ACHN (cell line): ENCODE results near the gene HS2ST1.

Source experiments
- DNase-seq: peaks from one replicate; pipeline ENCODE4 v3.0.0-alpha.2; 2015
- in situ Hi-C: cut with HindIII; loops from 2 replicates; pipeline ENCODE4 v1.10.0; 2017; ENCODE audit warnings: low sequenced_read_pairs, low pct_ligation_motif_present, low pct_unique_long_range_greater_than_20kb

HS2ST1 gene

GRCh38 chr1:87119541-87120140 is 205.2 kb downstream of the HS2ST1 start:
- in situ Hi-C loops = no loop called here
- no peak for DNase-seq

GRCh38 chr1:87120779-87121178 is 206.3 kb downstream of the HS2ST1 start:
- in situ Hi-C loops = no loop called here
- peak; percentile 24 for DNase-seq

DNA sequence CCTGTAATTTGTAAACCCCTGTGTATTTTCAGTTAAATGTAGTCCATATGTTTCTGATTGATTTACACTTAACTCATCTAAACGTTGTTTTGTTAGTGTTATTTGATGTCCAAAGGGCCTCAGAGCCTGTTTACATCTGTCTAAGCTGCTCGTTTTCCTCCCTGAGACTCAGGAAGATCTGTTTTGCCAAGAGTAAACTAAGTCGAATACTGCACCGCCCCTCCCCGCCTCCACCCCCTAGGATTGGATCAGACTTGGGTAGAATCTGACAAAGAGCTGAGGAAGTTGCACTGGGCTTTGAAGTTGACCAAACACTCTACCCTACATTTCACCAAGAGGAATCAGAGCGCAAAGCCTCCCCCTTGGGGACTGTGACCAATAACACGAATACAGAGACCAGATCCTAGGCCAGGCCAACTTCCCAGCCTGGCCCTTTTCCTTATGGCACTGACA is 207.3 kb downstream of the HS2ST1 start:
- no peak for DNase-seq
- in situ Hi-C loops = no loop called here

DNA sequence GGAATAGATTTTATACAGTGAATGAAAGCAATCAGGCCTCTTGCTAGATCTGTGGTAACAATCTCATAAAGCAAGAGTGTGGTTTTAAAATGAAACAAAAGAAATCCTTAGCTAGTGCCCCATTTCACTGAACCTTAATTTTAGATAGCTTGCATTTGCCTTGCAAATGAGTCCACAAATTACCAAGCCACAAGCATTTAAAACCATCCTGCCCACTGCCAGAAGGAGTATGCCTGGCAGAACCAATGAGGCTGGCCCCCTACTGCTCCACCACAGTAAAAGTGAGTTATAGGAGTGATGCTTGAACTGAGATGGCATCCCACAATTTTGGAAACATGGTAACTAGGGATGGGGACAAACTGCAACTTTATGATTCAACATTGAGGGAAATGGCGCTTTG is 207.8 kb downstream of the HS2ST1 start:
- in situ Hi-C loops = no loop called here
- no peak for DNase-seq

DNA sequence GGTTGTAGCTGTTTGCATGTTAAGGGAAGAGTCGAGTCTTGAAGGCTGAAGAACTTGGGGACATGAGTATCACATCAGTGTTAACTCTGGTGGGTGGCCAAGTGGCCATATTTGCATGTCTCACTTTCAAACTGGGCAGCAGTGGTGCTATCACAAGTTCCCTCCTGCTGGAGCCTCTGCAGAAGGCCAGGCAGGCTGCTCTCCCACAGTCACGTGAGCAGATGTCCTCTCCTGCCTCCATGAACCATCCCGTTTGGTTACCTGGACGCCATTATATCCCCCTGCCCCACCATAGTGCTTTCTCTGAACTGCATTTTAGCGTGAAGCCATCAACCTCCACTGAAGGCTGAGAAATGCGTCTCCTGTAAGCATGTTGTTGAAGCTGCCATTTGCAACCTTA is 209.2 kb downstream of the HS2ST1 start:
- in situ Hi-C loops = no loop called here
- DNase-seq = no peak

DNA sequence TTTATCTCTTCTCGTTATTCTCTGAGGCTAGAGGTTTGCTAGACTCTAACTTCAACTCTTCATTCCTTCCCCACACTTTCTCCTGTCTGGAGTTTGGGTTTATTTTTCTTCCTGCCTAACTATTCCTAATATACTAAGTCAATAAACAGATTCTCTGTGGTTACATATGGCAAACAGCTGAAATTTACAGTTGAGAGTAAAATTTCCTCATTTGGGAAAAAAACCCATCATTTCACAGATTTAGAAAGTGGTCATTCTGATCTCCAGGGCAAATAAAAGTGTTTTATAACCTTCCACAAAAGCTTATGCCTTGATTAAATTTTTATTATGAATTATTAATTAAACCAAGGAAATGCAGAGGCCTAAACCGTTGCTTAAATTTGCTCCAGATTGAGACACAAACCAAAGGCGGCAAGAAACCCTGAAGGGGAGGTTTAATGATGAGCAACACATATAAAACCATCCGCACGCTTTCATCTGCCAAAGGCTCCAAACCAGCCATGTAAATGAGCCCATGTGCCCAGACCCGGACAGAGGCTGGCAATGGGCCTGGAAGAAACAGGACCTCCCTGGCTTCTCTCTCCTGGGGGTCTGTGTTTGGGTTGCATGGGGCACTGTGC is 212.6 kb downstream of the HS2ST1 start:
- in situ Hi-C loops = no loop called here
- DNase-seq = no peak

GRCh38 chr1:87127581-87127980 is 213.1 kb downstream of the HS2ST1 start:
- DNase-seq = no peak
- in situ Hi-C loops = no loop called here

- no peak for DNase-seq
- in situ Hi-C loops = no loop called here
Measured at GRCh38 chr1:87129038-87129437, 214.6 kb downstream of the HS2ST1 start.

DNA sequence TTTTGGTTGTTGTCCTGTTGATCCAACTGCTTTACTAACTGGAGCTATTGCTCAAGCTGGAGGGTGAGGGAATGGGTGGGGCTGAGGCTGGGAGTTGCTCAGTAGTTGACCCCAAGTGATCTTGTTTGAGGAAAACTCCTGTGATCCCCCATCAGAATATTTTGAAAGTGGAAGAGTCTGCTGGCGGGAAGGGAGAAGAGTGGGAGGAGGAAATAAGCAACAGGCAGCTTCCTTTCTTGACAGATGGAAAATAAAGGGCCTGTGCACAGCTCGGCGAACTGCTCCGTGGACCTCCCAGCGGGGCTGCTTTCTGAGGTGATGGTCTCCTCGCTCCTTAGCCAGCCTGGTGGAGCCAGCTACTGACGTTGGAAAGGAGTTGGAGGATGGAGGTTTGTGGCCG is 215.2 kb downstream of the HS2ST1 start:
- in situ Hi-C loops = no loop called here
- DNase-seq = no peak

DNA sequence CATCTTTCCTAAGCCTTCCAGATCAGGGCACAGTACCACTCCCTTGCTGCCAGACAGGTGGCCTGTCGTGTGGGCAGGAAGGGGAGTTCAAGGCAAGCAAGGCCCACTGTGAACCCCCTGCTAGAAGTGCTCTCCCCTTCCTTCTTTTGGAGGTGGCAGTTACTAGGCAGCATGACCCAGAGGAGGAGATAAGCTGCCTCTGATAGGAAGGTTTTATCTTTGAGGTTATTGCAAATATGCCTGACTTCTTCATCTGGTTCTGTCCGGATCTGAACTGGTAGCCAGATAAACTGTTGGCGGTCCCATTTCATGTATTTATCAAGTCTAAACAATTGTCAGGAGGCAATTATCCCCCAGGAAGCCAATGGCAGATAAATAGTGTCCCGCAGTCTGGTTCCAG is 216.0 kb downstream of the HS2ST1 start:
- in situ Hi-C loops = no loop called here
- no peak for DNase-seq

GRCh38 chr1:87131809-87132283 is 217.4 kb downstream of the HS2ST1 start:
- peak; percentile 73 for DNase-seq
- in situ Hi-C loops = no loop called here

DNA sequence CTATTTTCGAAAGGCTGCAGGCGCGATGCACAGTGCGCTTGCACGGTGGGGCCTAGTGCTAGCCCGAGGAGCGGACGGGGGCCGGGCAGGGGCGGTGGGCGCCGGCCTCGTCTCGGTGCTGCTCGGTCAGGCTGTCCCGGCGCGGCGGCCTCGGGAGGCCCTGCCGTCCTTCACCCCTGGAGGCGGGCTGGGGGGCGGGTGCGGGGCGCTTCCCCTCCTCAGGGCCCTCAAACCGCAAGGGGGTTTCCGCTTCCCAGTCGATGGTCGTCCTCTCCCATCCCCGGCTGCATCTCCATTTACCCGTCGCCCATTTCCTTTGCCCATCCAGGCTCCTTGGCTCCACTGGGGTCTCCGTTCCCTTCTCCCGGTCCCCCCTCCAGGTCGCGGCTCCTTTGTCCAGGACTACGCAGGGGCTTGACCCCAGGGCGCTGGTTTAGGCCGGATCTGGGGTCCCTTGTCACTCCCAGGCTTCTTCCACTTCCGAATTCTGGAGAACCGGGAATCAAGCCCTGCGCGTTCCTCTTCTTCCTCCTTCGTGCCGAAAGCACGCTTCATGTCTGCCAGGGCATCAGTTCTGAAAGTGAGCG is 217.9 kb downstream of the HS2ST1 start:
- in situ Hi-C loops = no loop called here
- DNase-seq = no peak

GRCh38 chr1:87134061-87134460 is 219.6 kb downstream of the HS2ST1 start:
- in situ Hi-C loops = no loop called here
- no peak for DNase-seq

DNA sequence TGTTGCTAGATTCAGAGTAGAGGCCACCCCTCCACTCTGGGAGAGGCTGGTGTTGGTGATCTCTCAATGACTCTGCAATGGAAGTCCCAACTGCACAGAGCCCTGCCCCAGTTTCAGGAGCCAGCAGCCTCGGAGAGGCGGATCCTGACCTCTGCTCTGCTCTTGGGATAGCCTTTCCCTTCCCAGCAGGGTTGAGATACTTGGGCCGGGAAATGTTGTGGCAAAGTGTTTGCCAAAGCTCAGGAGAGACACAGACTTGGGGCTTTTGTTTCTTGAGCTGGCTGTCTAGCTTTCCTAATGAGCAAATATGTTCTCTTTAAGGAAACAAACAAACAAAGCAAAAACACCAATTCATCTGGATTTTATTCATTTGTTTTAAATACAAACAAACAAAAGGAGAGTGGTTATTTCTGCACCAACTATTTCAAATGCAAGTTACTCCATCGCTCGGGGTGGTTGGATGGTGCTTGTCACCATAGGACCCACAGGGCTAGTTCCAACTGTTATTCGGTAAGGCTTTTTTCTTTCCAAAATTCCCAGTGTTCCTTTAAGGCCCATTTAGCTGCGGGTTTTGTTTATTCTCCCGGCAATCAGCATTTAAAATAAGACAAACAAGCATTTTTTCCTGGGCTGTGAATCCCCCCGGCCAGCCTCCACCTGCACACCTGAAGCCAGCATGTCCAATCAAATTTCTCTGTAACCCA is 220.3 kb downstream of the HS2ST1 start:
- DNase-seq = no peak
- in situ Hi-C loops = no loop called here

- in situ Hi-C loops = no loop called here
- DNase-seq = no peak
Measured at GRCh38 chr1:87135329-87135712, 220.9 kb downstream of the HS2ST1 start.

DNA sequence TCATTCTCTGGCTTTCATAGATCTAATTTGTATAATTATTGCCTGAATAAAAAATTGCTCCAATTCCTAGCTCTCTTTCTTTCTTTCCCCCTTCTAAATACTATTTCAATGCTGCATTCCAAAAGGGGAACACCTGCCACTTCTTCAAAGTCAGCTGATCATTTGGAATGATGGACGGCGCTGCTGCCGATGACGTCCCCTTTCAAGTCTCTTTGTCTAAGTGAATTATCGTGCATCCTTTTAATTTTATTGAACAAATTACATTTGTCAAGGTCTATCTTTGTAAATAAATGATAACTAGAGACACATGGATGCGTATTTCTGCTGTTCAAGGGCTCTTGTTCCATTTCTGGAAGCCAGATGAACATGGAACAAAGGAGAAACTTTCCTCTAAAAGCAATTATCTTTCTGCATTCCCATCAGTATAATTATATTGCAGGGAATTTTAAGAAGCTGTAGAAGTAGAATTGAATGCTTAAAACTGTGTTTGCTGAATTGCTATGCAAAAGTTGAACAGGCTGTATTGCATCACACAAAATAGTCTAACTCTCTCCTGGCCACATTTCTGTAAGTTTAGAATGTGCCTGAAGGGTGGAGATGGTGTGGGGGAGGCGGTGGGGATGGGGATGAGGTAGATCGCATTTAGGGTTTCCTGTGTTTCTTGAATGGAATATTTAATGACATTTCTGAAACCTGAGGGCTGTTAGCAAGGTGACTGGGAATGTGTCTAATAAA is 222.3 kb downstream of the HS2ST1 start:
- DNase-seq = no peak
- in situ Hi-C loops = no loop called here

- no peak for DNase-seq
- in situ Hi-C loops = no loop called here
Measured at GRCh38 chr1:87137342-87137739, 222.9 kb downstream of the HS2ST1 start.

GRCh38 chr1:87140831-87141540 is 226.6 kb downstream of the HS2ST1 start:
- DNase-seq = peak; percentile 65
- in situ Hi-C loops = no loop called here
